PC-9 (cell line): ENCODE results near the gene TEAD3.

ENCODE experiments used
- CTCF ChIP-seq: fragments of 200-600 bp; sonication (generic); conservative IDR thresholded peaks from 2 replicates; pipeline ENCODE4 v1.6.1; 2017; ENCODE audit warnings: mixed run types, antibody characterized with exemption, mild to moderate bottlenecking, moderate library complexity
- EZH2 ChIP-seq: fragments of 200-600 bp; sonication (generic); IDR thresholded peaks from 2 replicates; pipeline ENCODE4 v1.8.0; 2017; ENCODE audit warnings: antibody characterized with exemption, low read depth

- TF ChIP-seq CTCF (peak; percentile 89), EZH2 (no peak)
Measured at GRCh38 chr6:35449287-35449881, 47.5 kb downstream of the TEAD3 start.
